Measurements from ENCODE around the gene GPAM.

GPAM gene

DNA sequence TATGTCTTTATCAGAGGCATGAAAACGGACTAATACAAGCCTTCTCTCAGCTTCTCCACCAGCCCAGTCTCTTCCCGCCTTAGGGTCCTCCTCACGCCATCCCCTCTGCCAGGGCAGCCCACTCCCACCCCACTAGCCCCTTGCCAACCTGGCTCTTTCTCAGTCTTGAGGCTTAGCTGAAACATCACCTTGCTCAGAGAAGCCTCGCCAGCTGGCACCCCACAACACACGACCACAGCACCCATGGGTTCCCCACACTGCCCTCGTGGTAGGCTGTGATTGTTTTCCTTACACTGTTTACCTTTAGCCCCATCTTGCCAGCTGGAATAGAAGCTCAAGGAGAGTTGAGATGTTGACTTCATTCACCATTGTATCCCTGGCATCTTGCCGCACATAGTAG is 44.4 kb downstream of the GPAM start:
- TF ChIP-seq, protein P1, sequence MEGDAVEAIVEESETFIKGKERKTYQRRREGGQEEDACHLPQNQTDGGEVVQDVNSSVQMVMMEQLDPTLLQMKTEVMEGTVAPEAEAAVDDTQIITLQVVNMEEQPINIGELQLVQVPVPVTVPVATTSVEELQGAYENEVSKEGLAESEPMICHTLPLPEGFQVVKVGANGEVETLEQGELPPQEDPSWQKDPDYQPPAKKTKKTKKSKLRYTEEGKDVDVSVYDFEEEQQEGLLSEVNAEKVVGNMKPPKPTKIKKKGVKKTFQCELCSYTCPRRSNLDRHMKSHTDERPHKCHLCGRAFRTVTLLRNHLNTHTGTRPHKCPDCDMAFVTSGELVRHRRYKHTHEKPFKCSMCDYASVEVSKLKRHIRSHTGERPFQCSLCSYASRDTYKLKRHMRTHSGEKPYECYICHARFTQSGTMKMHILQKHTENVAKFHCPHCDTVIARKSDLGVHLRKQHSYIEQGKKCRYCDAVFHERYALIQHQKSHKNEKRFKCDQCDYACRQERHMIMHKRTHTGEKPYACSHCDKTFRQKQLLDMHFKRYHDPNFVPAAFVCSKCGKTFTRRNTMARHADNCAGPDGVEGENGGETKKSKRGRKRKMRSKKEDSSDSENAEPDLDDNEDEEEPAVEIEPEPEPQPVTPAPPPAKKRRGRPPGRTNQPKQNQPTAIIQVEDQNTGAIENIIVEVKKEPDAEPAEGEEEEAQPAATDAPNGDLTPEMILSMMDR (IDR thresholded peaks at IDR 0.05) = no peak
- H3K4me3 ChIP-seq = no peak overlapping the region
- intact Hi-C loops (cut with DNase I; ENCODE audit: low total_unique reads) = loop anchor here (5.0 kb wide), 1 partner anchor 382 kb away; no protein-coding TSS in a partner anchor
- H3K36me3 ChIP-seq = peaks cover 0 to 10% (median 0%) of the 10 kb centered on the region in 3 donors
- H3K27me3 ChIP-seq = no peaks in the 10 kb centered on the region
- DNase-seq = no peak
- H3K9me3 ChIP-seq = no peaks in the 10 kb centered on the region
- H3K27ac ChIP-seq = no peak overlapping the region
- H3K4me1 ChIP-seq = no peaks in the 10 kb centered on the region

DNA sequence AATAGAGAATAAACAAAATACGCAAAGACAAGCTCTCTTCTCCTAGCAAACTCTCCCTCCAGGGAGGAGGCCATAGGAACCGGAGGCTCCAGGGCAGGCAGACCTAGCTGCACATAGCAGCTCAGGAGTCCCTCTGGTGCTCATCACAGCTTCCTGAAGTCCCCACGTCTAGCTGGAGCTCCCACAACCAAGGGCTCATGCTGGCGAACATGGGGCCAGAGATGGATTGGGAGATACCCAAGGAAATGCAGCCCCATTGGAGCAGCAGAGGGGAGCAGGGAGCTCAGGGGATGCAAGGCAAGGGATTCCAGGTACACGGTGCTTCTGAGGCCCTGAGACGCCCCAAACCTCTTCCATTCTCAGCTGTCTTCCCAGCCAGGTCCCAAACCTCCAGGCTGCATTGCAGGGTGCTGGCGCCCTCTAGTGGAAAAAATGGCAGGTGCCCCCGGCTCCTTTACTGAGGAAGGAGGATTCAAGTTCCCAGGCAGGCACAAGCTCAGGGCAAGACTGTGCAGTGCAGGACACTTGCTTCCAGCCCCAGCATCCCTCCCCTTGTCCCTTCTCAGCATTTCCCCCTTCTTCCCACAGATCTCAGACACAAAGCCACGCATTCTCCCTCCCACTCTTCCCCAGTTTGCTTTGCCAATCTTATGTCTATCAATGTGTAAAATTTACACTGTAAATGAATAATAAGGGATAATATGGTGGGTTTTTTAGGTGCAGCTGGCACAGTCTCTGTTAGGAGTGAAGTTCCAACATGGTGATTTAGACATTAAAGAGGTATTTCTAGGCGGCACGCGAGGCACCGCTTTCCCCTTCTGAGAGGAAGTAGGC is 46.2 kb downstream of the GPAM start:
- H3K9me3 ChIP-seq = no peaks in the 10 kb centered on the region
- peak; percentile 75 to 83 for DNase-seq
- H3K27ac ChIP-seq = no peak overlapping the region
- intact Hi-C loops (cut with DNase I; ENCODE audit: low total_unique reads) = loop anchor here (5.0 kb wide), 1 partner anchor 380 kb away; no protein-coding TSS in a partner anchor
- no peaks in the 10 kb centered on the region for H3K4me1 ChIP-seq
- H3K4me3 ChIP-seq = no peak overlapping the region
- no peaks in the 10 kb centered on the region for H3K27me3 ChIP-seq
- TF ChIP-seq, protein P1 (IDR thresholded peaks at IDR 0.05) = peak; percentile 83 to 87
- H3K36me3 ChIP-seq = no peaks in the 10 kb centered on the region

DNA sequence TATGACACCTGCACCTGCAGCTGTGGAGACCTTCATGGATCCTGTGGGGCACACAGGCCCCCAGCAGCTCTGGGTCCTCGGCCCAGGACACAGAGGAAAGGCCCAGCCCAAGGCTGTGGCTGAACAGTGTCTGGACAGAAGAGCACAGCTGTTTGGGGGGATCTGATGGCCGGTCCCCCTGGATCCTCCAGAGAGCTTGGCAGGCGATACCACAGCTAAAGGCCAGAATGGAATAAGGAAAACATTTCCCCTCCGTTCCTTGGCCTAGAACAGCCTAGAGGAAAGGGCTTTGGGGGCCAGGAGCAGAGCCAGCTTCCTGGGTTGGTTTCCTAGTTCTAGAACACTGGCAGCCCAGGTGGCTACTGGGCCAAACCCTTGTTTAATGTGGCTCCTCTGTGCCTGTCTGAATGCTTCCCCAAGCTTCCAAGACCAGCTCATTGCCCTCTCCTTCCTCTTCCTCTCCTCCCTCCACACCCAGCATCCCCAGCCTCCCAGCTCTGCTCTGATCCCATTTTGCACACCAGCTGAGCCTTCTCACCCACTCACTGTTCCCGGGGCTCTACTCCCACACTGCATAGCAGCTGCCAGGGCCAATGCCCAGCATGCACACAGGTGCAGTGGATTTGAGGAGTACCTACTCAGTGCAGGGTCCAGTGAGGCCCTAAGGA is 46.9 kb downstream of the GPAM start:
- Histone ChIP-seq H3K27me3 (no peaks in the 10 kb centered on the region), H3K4me3 (no peak overlapping the region), H3K27ac (no peak overlapping the region), H3K36me3 (no peaks in the 10 kb centered on the region), H3K4me1 (no peaks in the 10 kb centered on the region), H3K9me3 (no peaks in the 10 kb centered on the region)
- intact Hi-C loops (cut with DNase I; ENCODE audit: low total_unique reads) = loop anchor here (5.0 kb wide), 1 partner anchor 379 kb away; no protein-coding TSS in a partner anchor
- DNase-seq = no peak
- TF ChIP-seq, protein P1 (IDR thresholded peaks at IDR 0.05) = no peak

DNA sequence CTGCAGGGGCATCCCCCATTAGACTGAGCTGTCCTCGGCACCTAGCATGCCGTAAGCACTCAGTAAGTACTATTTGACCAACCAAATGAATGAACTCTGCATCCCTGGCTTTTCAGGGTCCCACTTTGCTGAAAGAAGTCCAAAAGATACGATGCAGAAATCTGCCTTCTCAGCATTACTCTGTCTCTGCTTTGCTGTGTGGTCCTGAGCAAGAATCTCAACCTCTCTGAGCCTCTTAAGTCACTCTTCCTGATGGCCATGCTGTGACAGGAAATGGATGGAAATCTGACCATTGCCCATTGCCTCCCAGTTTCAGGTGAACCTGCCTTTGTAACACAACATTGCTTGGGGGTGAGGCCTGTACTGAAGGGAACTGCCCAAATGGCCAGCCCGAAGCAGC is 48.0 kb downstream of the GPAM start:
- H3K4me1 ChIP-seq = no peaks in the 10 kb centered on the region
- TF ChIP-seq, protein P1 (IDR thresholded peaks at IDR 0.05) = no peak
- H3K36me3 ChIP-seq = peaks cover 0 to 4% (median 0%) of the 10 kb centered on the region in 3 donors
- no peak for DNase-seq
- intact Hi-C loops (cut with DNase I; ENCODE audit: low total_unique reads) = loop anchor here (5.0 kb wide), 1 partner anchor 378 kb away; no protein-coding TSS in a partner anchor
- no peak overlapping the region for H3K4me3 ChIP-seq
- H3K27me3 ChIP-seq = no peaks in the 10 kb centered on the region
- H3K9me3 ChIP-seq = no peaks in the 10 kb centered on the region
- H3K27ac ChIP-seq = no peak overlapping the region

DNA sequence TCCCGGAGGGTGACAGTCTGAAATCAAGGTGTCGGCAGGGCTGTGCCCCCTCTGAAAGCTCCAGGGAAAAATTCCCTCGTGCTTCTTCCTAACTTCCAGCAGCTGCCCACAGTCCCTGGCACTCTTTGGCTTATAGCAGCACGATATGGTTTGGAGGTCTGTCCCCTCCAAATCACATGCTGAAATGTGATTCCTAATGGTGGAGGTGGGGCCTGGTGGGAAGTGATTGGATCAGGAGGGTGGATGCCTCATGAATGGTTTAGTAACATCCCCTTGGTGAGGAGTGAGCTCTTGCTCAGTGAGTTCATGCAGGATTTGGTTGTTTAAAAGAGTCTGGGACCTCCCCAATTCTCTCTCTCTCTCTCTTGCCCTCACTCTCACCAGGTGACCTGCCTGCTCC is 51.1 kb downstream of the GPAM start:
- intact Hi-C loops (cut with DNase I; ENCODE audit: low total_unique reads) = no loop called here
- TF ChIP-seq, protein P1 (IDR thresholded peaks at IDR 0.05) = no peak

More for the DNA sequence above, 51.1 kb downstream of the GPAM start:
- Histone ChIP-seq H3K9me3 (no peaks in the 10 kb centered on the region), H3K4me1 (no peaks in the 10 kb centered on the region), H3K27ac (no peak overlapping the region), H3K27me3 (no peaks in the 10 kb centered on the region), H3K4me3 (no peak overlapping the region), H3K36me3 (peaks cover 0 to 4% (median 0%) of the 10 kb centered on the region in 3 donors)
- no peak for DNase-seq
